HG03469 (cell line): ENCODE measurements around the gene JAM3.

Experiments
- ATAC-seq: cut with Tn5 transposase; IDR thresholded peaks from one replicate; pipeline ENCODE4 v1.9.1; 2021; ENCODE audit warnings: mild to moderate bottlenecking, moderate library complexity, moderate number of reproducible peaks; ENCODE audit not compliant: unreplicated experiment

The JAM3 gene

DNA sequence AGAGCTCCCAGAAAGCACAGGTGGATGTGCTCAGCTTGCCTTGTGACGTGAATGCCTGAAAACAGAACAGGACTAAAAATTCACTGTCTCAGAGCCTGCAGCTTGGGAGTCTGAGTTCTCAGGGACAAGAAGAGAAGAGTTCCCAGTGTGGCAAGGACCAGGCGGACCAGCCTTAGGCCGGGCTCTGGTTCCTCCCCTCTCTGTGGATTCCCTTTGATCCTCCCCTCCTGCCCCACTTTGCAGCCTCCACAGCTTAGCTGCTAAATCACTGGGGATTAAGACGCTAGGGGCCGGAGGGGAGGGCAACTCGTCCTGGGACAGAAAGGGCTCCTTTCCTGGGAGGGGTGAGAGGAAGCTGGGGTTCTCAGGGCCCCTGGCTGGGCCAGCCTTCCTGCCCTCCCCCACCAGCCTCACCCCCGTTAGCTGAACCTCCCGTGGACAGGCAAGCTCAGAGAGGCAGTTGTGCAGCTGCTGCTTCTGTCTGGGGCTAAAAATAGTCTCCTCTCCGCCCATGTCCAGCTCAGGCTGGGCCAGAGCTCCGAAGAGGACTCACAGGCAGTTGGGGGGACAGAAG, 29.9 kb upstream of the JAM3 start:
- ATAC-seq, result no peak

DNA sequence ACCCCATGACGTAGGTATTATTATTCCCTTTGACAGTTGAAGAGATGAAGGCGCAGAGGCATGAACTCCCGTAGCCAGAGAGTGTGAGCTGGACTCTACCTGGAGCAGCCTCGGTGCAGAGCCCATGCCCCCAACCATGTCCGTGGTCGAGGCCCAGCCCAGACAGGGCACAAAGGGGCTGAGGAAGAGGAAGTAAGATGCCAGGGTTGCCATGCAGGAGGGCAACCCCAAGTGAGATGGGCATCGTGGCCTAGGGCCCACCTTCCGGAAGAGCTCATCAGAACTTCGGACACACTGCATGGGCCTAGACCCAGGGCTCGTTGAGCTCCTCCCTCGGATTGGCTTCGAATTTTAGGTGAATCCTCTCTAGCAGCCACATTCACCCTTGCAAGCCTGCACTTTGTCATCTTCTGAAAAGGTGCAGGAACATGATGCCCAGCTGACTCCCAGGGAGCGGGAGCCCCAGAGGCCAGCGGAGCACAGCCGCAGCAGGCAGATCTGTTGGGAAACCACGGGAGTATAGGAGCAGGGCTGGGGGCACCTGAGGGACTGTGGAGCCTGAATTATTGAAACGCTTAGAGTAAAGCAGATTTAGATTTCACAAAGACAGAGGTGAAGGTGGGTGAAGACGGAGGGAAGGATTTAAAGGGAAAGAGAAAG, 29.0 kb upstream of the JAM3 start:
- no peak for ATAC-seq

DNA sequence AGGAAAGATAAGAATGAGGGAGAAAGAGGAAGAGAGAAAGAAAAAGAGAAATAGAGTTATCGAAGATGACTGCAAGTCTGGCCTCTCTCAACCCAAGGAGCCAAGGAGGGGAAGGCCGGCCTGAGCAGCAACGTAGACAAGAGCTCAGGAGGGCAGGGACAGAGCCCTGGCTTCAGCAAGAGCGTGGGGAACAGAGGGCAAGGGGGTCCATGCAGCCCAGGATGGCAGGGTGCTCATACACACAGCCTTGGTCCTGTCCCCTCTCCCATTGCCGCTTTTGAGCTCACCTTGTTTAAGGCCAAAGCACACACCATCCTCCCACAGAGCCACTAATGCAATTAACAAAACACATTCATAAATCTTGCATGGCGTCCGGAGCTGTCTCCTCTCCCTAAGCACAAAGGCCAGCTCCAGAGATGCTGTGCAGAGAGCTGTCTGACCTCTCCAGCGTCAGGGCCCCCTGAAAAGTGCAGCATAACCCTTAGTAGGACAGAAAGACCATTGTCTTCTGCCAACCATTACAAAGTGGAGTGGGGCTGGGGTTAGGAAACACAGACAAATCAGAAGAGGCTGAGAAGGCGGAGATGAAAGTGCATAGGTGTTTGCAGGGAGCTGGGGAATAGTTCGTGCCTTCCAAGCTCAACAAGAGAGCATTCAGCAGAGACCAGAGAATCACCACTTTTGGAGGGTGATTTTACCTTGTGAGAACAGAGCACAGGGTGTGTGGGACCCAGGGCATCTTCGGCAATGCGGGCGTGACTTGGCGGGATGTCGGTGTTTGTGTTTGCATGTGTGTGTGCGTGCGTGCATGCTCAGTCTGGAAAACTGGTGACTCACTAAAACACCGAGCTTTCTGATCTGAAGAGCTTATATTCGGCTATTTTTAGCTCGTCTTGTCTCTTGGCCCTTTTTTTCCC, 28.2 kb upstream of the JAM3 start:
- ATAC-seq, result no peak

DNA sequence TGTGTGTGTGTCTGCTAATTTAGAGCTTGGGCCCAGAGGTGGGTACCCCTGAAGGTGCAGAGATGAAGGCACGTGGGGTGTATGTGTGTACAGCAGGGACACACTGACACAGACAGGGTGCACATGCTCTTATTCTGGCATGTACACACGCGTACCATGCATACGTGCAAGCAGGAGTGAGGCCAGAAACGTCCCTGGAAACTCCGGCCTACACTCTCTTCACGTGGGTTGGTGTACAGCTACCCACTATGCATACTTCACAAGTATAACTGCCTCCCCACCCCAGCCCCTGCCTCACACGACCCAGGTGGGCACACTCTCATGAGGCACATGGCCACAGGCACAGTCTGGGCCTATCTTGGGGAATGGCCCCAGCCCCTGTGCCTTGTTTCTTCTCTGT, 27.5 kb upstream of the JAM3 start:
- no peak for ATAC-seq

DNA sequence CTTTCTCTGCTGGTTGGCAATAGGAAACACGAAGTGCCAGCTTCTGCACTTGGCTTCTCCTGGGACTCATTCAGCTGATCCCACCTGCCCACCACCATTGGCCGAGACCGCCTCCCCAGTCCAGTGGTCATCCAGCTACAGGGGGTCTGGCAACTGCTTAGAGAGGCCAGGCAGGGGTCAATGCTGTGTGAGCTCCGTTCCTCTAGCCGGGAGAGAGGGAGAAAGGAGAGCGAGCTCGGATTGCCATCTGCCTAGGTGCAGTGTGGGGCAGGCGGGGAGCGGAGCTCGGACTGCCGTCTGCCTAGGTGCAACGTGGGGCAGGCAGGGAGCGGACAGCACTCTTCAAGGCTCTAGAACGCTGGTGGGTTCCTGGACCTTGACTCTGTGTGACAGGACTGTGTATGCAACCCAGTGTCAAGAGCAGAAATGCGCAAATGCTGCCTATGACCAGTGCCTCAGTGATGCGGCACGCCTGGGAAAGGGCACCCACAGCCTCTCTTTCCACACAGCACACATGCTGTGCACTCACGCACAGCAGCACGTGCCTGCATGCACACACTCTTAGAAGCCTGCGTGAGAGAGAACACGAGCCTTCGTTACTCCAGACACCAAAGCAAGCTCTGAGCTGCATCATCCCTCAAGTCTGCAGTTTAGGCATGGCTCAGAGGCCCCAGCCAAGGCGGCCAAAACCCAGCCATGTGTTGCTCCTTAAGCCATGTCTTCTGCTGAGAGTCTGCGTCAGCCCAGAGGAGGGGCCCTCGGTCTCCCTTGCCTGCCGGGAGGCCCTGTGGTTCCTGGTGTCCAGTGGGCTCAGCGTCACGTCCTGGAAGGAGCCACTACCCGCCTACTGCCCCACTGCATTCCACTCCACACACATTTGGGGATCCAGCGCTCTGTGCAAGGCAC, 26.8 kb upstream of the JAM3 start:
- no peak for ATAC-seq

DNA sequence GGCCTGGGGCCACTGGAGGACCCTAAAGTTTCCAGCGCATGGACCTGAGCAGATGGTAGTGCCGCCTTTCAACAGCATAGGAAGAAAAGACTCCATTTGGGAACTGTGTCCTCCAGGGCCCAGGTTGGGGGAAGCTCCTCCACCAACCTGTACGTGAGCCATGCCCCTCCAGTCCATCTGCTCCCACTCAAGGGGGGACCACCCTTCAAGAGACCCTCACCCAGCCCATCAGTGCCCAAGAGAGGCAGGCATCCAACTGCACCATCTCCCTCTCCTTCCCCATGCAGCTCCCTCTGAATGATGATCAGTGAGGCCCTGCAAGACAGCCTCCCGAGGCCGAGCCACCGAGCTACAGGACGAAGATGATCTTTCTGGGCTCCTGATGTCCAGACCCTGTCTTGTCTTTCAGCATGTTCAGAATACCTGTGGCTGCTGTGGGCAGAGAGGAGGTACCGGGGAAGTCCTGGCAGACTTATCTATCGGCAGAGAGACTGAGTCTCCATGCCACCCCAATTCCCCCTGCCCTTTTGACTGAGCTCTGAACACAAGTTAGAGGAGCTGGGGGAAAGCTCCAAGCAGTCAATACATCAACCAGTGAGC, 25.0 kb upstream of the JAM3 start:
- ATAC-seq, result no peak

DNA sequence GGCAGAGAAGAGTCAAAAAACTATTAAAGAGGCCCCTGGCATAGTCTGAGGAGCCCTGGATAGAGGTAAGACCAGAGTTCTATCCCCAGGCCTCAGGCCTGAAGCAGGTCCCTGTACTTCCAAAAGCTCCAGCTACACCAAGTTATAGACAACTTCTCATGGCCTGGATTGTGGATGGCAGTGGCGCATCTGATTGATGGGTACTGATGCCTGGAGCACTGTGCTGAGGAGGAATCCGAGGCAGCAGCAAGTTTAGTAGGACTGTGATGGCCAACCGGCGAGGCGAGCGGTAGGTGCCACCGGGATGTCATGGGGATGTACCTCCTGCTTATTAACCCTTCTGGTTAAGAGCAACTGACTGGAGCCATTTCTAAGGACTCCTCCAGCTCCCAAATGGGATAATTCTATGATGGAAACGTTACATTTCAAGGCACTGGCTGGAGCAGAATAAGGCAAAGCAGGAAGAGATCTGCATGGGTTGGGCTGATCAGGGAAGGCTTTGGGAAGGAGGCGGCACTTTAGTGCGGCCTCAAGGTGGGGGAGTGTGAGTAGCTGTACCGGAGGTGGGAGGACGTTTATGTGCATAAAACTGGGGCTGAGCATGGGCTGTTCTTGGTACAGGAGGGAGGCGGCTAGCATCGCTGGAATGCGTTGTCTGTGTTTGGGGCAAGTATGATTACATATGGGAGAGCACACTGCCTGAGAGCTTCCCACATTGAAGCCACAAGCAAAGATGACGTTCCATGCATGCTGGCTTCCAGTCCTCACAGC, 24.2 kb upstream of the JAM3 start:
- ATAC-seq, result no peak

DNA sequence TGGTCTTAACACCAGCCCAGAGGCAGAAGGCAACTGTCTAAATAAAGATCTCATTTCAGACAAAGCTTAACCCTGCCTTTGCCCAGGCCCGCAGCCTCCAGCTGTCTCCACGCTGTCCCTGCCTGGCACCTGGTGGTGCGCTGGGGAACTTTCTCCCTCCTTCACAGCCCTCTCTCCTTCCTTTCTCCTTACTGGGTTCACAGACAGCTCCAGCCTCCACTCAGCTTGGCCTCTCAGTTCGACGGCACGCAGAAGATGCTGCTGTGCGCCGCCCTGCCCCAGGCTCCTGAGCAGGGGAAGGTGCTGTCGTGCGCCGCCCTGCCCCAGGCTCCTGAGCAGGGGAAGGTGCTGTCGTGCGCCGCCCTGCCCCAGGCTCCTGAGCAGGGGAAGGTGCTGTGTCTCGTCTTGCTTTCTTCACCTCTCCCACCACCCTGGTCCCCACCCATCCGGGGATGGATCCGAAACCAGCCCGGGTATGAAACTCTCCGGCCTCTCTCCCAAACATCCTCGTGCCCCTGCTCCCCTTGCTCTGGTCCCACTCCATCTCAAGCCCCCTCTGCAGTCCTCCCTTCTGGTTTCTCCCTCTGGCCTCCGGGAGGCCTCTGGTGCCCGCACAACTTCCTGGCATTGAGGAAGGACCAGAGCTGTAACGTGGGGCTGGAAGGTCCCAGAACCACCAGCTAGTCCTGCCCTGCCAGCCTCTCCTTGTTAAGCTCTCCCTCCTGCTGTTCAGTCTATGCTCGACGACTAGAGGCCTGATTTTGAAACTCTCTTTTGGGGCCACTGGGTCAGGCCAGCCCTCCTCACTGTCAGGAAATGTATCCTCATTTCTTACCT, 22.9 kb upstream of the JAM3 start:
- ATAC-seq, result no peak

DNA sequence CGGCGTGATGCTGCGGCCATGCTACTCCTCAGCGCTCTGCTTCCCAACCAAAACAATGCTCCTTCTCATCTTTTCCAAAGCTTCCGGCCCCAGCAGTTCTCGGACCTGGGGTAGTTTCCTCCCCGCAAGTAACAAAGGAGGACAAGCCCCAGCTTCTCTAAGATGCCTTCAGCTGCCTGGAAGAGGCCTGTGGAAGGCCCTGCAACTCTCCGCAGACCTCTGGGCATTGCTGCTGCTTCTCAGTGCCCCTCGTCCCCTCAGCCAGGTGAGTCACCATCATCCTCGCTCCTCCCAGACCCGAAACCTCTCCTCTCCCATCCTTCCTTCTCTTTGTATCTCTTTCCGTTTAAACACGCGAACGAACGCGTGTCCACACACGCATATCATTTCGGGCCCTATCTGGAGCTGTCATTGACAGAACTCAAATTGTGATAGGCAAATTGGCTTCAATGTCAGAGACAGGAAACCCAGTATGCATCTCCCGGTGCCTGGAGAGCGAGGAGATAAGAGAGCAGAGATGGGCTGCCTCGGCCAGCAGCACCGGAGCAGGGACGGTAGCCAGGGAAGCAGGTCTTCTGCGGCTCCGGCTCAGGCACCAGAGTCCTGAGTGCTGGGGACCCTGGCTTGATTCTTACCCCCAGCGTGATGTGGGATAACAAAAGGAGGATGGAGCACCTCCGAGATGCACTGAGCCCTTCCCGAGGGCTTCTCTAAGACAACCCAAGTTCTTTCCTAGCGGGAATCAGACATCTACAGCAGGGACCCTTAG, 22.0 kb upstream of the JAM3 start:
- no peak for ATAC-seq

DNA sequence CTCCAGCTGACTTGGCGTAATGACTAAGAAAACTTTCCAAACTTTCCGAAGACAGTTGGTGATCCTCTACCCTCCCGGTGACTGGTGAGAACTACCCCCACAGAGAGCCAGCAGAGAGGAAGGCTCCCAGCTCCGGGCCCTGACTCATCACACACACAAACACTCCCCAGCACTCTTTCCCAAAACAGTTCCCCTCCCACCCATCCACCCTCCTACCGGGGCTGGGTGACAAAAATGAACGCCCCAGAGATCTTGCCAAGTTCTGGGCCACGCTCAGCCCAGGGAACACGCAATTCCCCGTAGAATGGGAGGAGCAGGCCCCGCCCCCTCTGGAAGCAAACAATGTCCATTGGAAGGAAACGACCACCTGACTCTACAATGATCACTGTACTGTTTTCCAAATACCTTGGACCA, 21.3 kb upstream of the JAM3 start:
- ATAC-seq, result no peak

DNA sequence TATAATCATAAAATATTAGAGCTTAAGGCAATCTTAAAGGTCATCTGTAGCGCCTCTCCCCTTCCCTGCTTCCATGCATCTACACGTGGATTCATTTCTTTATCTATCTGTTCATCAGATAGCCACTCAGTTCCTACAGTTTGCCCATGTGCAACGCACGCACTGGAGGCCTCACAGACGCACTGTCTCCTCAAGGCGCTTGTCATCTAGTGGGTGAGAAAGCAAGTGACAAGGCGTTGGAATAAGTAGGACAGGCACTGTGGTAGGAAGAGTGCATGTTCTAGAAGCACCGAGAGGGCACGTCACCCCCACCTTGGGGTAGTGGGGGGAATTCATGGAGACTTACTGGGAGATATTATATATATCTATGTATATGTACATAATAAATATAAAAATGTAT, 20.8 kb upstream of the JAM3 start:
- ATAC-seq, result no peak

DNA sequence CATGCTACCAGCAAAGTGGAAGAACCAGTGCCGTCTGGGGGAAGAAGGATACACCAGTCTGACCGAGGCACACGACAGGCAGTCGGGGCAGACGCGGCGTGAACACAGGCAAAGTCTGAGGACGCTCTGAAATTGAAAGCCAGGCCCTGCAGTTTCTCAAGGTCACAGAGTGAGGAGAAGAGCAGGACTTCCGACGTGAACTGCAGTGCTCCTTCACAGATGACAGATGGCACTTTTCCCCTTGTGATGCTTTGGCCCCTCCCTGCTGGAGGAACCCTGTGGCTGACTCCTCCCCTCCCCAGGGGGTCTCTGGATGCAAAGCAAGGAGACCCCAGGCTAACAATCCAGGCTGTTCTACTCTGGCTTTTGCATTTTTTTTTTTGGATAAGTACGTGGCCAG, 19.6 kb upstream of the JAM3 start:
- no peak for ATAC-seq

DNA sequence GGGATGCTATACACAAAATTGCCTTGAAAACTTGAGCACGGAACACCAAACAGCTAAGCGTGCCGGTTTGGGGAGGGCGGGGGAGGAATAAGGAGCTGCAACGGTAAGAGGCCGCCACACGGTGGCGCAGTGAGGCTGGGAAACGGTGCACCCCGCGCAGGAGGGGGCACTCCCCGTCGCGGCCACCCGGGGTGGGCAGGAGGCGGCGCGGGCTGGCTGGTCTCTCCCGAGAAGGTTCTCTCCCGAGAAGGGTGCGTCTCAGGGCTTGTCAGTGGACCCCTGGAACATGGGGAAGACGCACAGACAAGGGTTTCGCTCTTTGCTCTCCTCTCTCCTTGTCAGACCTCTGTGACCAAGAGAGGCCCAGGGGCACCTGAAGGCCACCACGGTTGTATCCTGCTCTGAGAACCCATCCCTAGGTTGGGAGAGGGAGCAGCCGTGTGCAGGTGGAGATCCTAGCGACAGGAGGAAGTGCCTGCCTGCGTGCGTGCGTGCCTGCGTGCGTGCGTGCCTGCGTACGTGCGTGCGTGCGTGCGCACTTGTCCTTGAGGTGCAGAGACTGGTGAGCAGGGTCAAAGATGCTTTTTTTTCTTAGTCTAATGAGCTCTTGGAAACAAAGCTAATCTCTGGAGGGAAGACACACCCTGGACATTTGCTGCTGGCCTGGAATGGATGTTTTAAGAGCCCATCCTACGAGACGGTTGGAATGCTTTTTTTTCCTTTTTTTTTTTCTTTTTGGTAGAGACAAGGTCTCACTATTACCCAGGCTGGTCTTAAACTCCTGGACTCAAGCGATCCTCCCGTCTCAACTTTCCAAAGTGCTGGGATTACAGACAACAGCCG, 18.1 kb upstream of the JAM3 start:
- ATAC-seq, result peak; percentile 79

DNA sequence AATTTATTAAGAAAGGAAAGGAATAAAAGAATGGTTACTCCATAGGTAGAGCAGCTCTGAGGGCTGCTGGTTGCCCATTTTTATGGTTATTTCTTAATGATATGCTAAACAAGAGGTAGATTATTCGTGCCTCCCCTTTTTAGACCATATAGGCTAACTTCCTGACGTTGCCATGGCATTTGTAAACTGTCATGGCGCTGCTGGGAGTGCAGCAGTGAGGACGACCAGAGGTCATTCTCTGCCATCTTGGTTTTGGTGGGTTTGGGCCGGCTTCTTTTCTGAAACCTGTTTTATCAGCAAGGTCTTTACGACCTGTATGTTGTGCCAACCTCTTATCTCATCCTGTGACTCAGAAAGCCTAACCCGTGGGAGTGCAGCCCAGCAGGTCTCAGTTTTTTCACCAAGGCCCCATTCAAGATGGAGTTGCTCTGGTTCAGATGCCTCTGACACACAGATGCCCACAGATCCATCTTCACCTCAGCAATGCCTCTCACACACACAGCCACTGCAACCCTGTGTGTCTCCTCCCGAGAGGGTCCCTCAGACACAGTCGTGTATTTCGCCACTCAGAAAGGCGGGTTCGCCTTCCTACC, 16.4 kb upstream of the JAM3 start:
- no peak for ATAC-seq

DNA sequence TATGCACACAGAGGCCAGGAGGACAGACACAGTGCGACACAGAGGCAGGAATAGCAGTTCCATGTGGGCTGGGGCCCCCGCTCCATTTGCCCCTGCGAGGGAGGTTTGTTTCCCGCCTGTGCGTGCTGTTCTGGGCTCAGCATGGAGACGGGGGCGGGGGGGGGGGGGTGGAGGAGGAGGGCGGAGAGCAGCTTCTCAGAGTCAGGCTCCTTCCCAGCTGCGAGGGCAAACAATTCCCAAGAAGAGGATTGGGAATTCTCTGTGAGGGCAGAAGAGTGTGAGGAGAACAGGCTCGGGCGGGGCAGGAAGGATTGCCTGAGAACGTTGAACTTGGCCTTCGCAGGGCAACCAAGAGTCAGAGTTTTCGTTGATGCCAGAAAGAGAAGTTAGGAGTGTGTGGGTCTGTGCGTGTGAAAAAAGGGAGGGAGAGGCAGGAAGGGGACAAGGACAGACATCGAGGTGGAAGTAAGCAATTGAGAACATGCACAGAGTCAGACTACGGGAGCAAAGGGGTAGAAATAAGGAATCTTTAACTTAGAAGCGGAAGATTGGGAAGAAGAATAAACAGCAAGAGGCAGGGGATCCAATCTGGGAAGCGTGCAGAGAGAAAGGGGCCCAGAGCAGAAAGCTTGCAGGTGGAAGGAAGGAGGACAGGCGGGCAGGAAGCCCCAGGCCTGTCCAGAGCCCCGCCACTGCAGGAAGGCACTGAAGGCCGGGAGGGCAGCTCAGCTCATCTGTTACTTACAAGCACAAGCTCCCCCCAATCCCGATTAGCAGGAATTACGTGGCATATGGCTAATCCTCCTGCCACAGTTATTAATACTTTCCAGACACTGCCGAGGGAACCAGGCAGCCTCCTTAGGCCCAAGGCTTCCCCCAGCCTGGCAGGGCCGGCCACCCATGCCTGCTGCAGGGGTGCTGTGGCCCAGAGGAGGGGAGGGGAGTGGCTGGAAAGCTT, 15.6 kb upstream of the JAM3 start:
- ATAC-seq, result no peak

DNA sequence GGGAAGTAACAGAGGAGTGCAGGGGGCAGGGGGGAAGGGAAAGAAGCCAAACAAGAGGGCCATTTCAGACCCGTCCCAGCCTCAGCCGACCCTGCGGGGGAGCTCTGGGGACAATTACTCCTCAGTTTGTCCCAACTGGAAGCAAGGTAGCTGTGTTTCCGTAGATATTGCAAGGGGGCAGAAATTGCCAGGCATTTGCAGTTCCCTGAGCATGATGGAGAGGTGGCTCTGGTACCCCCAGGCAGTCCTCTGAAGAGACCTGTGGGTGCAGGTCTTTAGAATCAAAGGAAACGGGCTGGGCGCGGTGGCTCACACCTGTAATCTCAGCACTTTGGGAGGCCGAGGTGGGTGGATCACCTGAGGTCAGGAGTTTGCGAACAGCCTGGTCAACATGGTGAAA, 13.8 kb upstream of the JAM3 start:
- ATAC-seq, result no peak
